ENCODE data around the gene PPAN. TPM values are rescaled to one million over a fixed set of nuclear protein-coding genes. Genes with fewer than 3 reads are reported as not detected.

PPAN gene
- total RNA-seq, 4 donors from 2014 or later, result 25.7 to 45.3 (median 35.8) TPM

GRCh38 chr19:10158071-10158470 lies 51.9 kb downstream of the PPAN start:
- WGBS, 2 donors, result 81 to 91% methylated on average over 8 of the region's 8 CpGs
- Histone ChIP-seq H3K36me3 (peaks cover 4 to 100% (median 29%) of the 10 kb centered on the region in 3 donors), H3K9me3 (no peaks in the 10 kb centered on the region), H3K4me1 (no peaks in the 10 kb centered on the region), H3K27me3 (no peaks in the 10 kb centered on the region), H3K27ac (no peak overlapping the region), H3K4me3 (no peak overlapping the region)
- TF ChIP-seq EP300 (IDR thresholded peaks at IDR 0.05) (no peak), POLR2A (IDR thresholded peaks at IDR 0.05) (no peak), CTCF (IDR thresholded peaks at IDR 0.05) (no peak)
- no peak for DNase-seq (ENCODE audit: low spot score in 2 of 2)

GRCh38 chr19:10158485-10158884 lies 52.3 kb downstream of the PPAN start:
- no peaks in the 10 kb centered on the region for H3K27me3 ChIP-seq
- no peak for DNase-seq (ENCODE audit: low spot score in 2 of 2)
- 93% methylated on average over 9 to 11 of the region's 11 CpGs for WGBS, 2 donors
- no peak overlapping the region for H3K27ac ChIP-seq
- peaks cover 4 to 100% (median 29%) of the 10 kb centered on the region in 3 donors for H3K36me3 ChIP-seq
- no peaks in the 10 kb centered on the region for H3K4me1 ChIP-seq
- H3K4me3 ChIP-seq, result no peak overlapping the region
- TF ChIP-seq EP300 (IDR thresholded peaks at IDR 0.05) (no peak), CTCF (IDR thresholded peaks at IDR 0.05) (no peak), POLR2A (IDR thresholded peaks at IDR 0.05) (no peak)
- H3K9me3 ChIP-seq, result no peaks in the 10 kb centered on the region

GRCh38 chr19:10159610-10160009 lies 53.4 kb downstream of the PPAN start:
- H3K9me3 ChIP-seq, result no peaks in the 10 kb centered on the region
- no peak for DNase-seq (ENCODE audit: low spot score in 2 of 2)
- H3K4me1 ChIP-seq, result no peaks in the 10 kb centered on the region
- H3K27ac ChIP-seq, result no peak overlapping the region
- H3K4me3 ChIP-seq, result no peak overlapping the region
- 88 to 95% methylated on average over 15 to 16 of the region's 16 CpGs for WGBS, 2 donors
- TF ChIP-seq POLR2A (IDR thresholded peaks at IDR 0.05), result no peak
- no peak for TF ChIP-seq EP300 (IDR thresholded peaks at IDR 0.05)
- no peak for TF ChIP-seq CTCF (IDR thresholded peaks at IDR 0.05)
- H3K36me3 ChIP-seq, result peaks cover 4 to 100% (median 29%) of the 10 kb centered on the region in 3 donors
- H3K27me3 ChIP-seq, result no peaks in the 10 kb centered on the region

Small RNA genes lying within 50 kb of the gene (small RNA-seq; reads per million reads assigned to genes)
- gene SNORD105 (91.8 reads per million, percentile 95 among the genes with 10 or more reads in this experiment), gene SNORD105B (5,949 reads per million, percentile 99 among the genes with 10 or more reads in this experiment)

Other genes with a start within 250 kb of the PPAN start
- 10 to 100 TPM in 1 of 4 donors, 1 to 10 TPM in 3; 4.8 to 12.6 (median 8.8) TPM for gene OLFM2, start 169.8 kb upstream of the PPAN start, total RNA-seq
- 100 to 1,000 TPM in 1 of 4 donors, 10 to 100 TPM in 3; 41.3 to 102 (median 56.3) TPM for gene COL5A3, start 95.9 kb upstream of the PPAN start, total RNA-seq
- gene RDH8, start 92.9 kb upstream of the PPAN start, total RNA-seq, result not detected
- 10 to 100 TPM; 25.1 to 58.6 (median 43.4) TPM for gene SHFL, start 20.0 kb upstream of the PPAN start, total RNA-seq
- gene ANGPTL6, start 3.7 kb upstream of the PPAN start, total RNA-seq, result under 1 TPM in 3 of 4 donors, not detected in 1; 0.21 to 0.60 (median 0.22) TPM
- gene P2RY11, start 5.3 kb downstream of the PPAN start, total RNA-seq, result 10 to 100 TPM in 1 of 4 donors, 1 to 10 TPM in 3; 2.1 to 19.5 (median 4.2) TPM
- 100 to 1,000 TPM; 263 to 326 (median 290) TPM for gene EIF3G, start 13.5 kb downstream of the PPAN start, total RNA-seq
- gene DNMT1, start 88.6 kb downstream of the PPAN start, total RNA-seq, result 10 to 100 TPM; 48.2 to 72.9 (median 55.2) TPM
- gene S1PR2, start 125.0 kb downstream of the PPAN start, total RNA-seq, result 10 to 100 TPM; 11.6 to 13.3 (median 12.2) TPM
- 10 to 100 TPM; 37.9 to 83.1 (median 47.8) TPM for gene MRPL4, start 145.9 kb downstream of the PPAN start, total RNA-seq
- 10 to 100 TPM; 14.7 to 50.1 (median 43.1) TPM for gene ICAM1, start 164.8 kb downstream of the PPAN start, total RNA-seq
- gene ICAM4, start 180.6 kb downstream of the PPAN start, total RNA-seq, result 1 to 10 TPM in 1 of 4 donors, not detected in 3; 1.3 TPM
- 1 to 10 TPM in 2 of 4 donors, under 1 TPM in 2; 0.21 to 2.7 (median 0.93) TPM for gene ICAM5, start 183.6 kb downstream of the PPAN start, total RNA-seq
- gene ZGLP1, start 203.5 kb downstream of the PPAN start, total RNA-seq, result 1 to 10 TPM; 2.9 to 4.5 (median 3.5) TPM
- 10 to 100 TPM; 10.0 to 29.1 (median 18.2) TPM for gene FDX2, start 209.7 kb downstream of the PPAN start, total RNA-seq
- gene RAVER1, start 227.2 kb downstream of the PPAN start, total RNA-seq, result 10 to 100 TPM; 22.2 to 34.2 (median 24.3) TPM
- gene ICAM3, start 233.3 kb downstream of the PPAN start, total RNA-seq, result 1 to 10 TPM; 3.1 to 9.8 (median 3.3) TPM

Measured in tibial nerve (tissue), 4 donors.